HepG2 (cell line): ENCODE measurements around the gene ARFGEF3. TPM values are rescaled to one million over a fixed set of nuclear protein-coding genes. Genes with fewer than 3 reads are reported as not detected.

Experiments
- ATAC-seq: fragments of 200-7000 bp; cut with Tn5 transposase; 3 replicates; pipeline ENCODE4 v1.9.1; 2020; ENCODE audit warnings: mild to moderate bottlenecking, moderate library complexity
- BruUV-seq: library from RNA; stranded (reverse); fragments of 400-500 nt; replicated peaks from 2 replicates; lab custom pipeline; 2021; lab: Mats Ljungman, UMichigan
- CTCF ChIA-PET: fragments of 300-600 bp; formaldehyde crosslinking; extraction: SDS; loops from one replicate; lab custom pipeline; 2021; ENCODE audit warnings: low total read pairs, inconsistent platforms, low intra/inter-chr PET ratio; lab: Yijun Ruan, JAX
- POLR2A ChIA-PET: fragments of 350-600 bp; sonication (Branson Sonifier 250); formaldehyde crosslinking; loops from one replicate; lab custom pipeline; 2020; ENCODE audit warnings: antibody characterized with exemption, inconsistent platforms; lab: Yijun Ruan, JAX
- DNase-seq: peaks from one replicate; pipeline ENCODE4 v3.0.0-alpha.2; 2015; ENCODE audit warnings: low spot score
- FAIRE-seq: peaks from 3 replicates; lab custom pipeline; 2011; peaks lifted over from hg19 to GRCh38; lab: Jason Lieb, UNC
- H2AFZ ChIP-seq: one replicate; pipeline ENCODE4 v1.6.1; 2011; ENCODE audit warnings: low read length, inconsistent platforms
- H3K27ac ChIP-seq: fragments of 300-600 bp; 3 replicates; pipeline ENCODE4 v1.8.0; 2011; ENCODE audit warnings: mixed run types, mild to moderate bottlenecking, mixed read lengths, low read length, inconsistent platforms; ENCODE audit not compliant: insufficient read depth; ENCODE audit errors: extremely low read length
- H3K27me3 ChIP-seq, 2 experiments: fragments of 200-600 bp in 1 of 2; 2 replicates in 1 of 2; 3 replicates in 1 of 2; pipeline versions ENCODE4 v1.6.0 to v1.8.0; 2011; ENCODE audit warnings: low read length in 2 of 2, mild to moderate bottlenecking in 2 of 2, moderate library complexity in 2 of 2, inconsistent platforms in 1 of 2; ENCODE audit not compliant: insufficient read depth in 2 of 2, control insufficient read depth in 1 of 2
- H3K36me3 ChIP-seq, 2 experiments: fragments of 200-600 bp in 1 of 2; replicated peaks in 1 of 2; 2 replicates in 1 of 2; 3 replicates in 1 of 2; pipeline versions ENCODE4 v1.5.1 to v1.8.0; 2011; ENCODE audit warnings: low read length in 2 of 2, inconsistent platforms in 1 of 2; ENCODE audit not compliant: insufficient read depth in 2 of 2, control insufficient read depth in 1 of 2
- H3K4me1 ChIP-seq: 2 replicates; pipeline ENCODE4 v1.5.1; 2012; ENCODE audit warnings: low read length, inconsistent platforms; ENCODE audit not compliant: insufficient read depth
- H3K4me2 ChIP-seq: 2 replicates; pipeline ENCODE4 v1.6.0; 2011; ENCODE audit warnings: low read depth, low read length, inconsistent platforms
- H3K4me3 ChIP-seq, 3 experiments: fragments of 200-600 bp in 1 of 3; sonication (generic), shearing (Covaris generic) in 1 of 3; replicated peaks in 1 of 3; 2 replicates each; pipeline ENCODE4 v1.5.1; 2011 to 2016; ENCODE audit warnings: low read length in 3 of 3, inconsistent platforms in 2 of 3, low read depth in 2 of 3, mild to moderate bottlenecking in 2 of 3, control low read depth in 1 of 3, mixed read lengths in 1 of 3; ENCODE audit not compliant: insufficient read depth in 1 of 3
- H3K79me2 ChIP-seq: one replicate; pipeline ENCODE4 v1.6.1; 2011; ENCODE audit warnings: low read length, inconsistent platforms; ENCODE audit not compliant: insufficient read depth
- H3K9ac ChIP-seq: 2 replicates; pipeline ENCODE4 v1.6.0; 2011; ENCODE audit warnings: mild to moderate bottlenecking, low read depth, low read length, inconsistent platforms; ENCODE audit not compliant: insufficient read depth
- H3K9me3 ChIP-seq: 2 replicates; pipeline ENCODE4 v1.5.1; 2012; ENCODE audit warnings: mild to moderate bottlenecking, low read length
- H4K20me1 ChIP-seq: 2 replicates; pipeline ENCODE4 v1.6.0; 2011; ENCODE audit warnings: inconsistent platforms, mild to moderate bottlenecking, low read length, moderate library complexity; ENCODE audit not compliant: insufficient read depth
- ATF6 ChIP-seq: sonication (generic); formaldehyde crosslinking; conservative IDR thresholded peaks from 2 replicates; pipeline ENCODE4 v1.4.0; 2020; ENCODE audit warnings: missing genetic modification reagents
- BRCA1 ChIP-seq: sonication (generic); formaldehyde crosslinking; IDR thresholded peaks from 2 replicates; pipeline ENCODE4 v1.4.0; 2020; ENCODE audit warnings: missing genetic modification reagents
- FOXC1 ChIP-seq: sonication (generic); formaldehyde crosslinking; IDR thresholded peaks from 2 replicates; pipeline ENCODE4 v1.8.0; 2022; ENCODE audit warnings: mild to moderate bottlenecking, missing genetic modification reagents, borderline replicate concordance
- GZF1 ChIP-seq: sonication (generic); formaldehyde crosslinking; IDR thresholded peaks from 2 replicates; pipeline ENCODE4 v1.5.1; 2020; ENCODE audit warnings: mild to moderate bottlenecking, missing genetic modification reagents
- MTF2 ChIP-seq: sonication (generic); formaldehyde crosslinking; IDR thresholded peaks from 2 replicates; pipeline ENCODE4 v1.5.0; 2020; ENCODE audit warnings: missing genetic modification reagents, borderline replicate concordance
- MYPOP ChIP-seq: sonication (generic); formaldehyde crosslinking; IDR thresholded peaks from 2 replicates; pipeline ENCODE4 v1.8.1; 2023; ENCODE audit warnings: mild to moderate bottlenecking, moderate library complexity, missing genetic modification reagents
- PRMT3 ChIP-seq: sonication (generic); formaldehyde crosslinking; IDR thresholded peaks from 2 replicates; pipeline ENCODE4 v1.8.1; 2022; ENCODE audit warnings: low read depth, mild to moderate bottlenecking, moderate library complexity, missing genetic modification reagents, borderline replicate concordance
- SRF ChIP-seq: IDR thresholded peaks from 2 replicates; pipeline ENCODE4 v1.6.1; 2011; ENCODE audit warnings: mild to moderate bottlenecking, low read depth, low read length, moderate library complexity
- THAP11 ChIP-seq: IDR thresholded peaks from 2 replicates; pipeline ENCODE4 v1.6.1; 2016; ENCODE audit warnings: missing biosample characterization, missing genetic modification reagents
- ZBTB20 ChIP-seq: sonication (generic); formaldehyde crosslinking; IDR thresholded peaks from 2 replicates; pipeline ENCODE4 v1.8.1; 2023; ENCODE audit warnings: missing genetic modification reagents, low read depth, mild to moderate bottlenecking, borderline replicate concordance
- ZBTB3 ChIP-seq: sonication (generic); formaldehyde crosslinking; IDR thresholded peaks from 2 replicates; pipeline ENCODE4 v1.4.0; 2020; ENCODE audit warnings: low read depth, mild to moderate bottlenecking, moderate library complexity, missing genetic modification reagents, borderline replicate concordance
- ZKSCAN1 ChIP-seq: fragments of 150-350 bp; IDR thresholded peaks from 2 replicates; pipeline ENCODE4 v1.6.1; 2014; ENCODE audit warnings: low read length
- ZNF441 ChIP-seq: sonication (generic); formaldehyde crosslinking; IDR thresholded peaks from 2 replicates; pipeline ENCODE4 v1.7.0; 2021; ENCODE audit warnings: missing genetic modification reagents, borderline replicate concordance
- ZSCAN9 ChIP-seq: IDR thresholded peaks from 2 replicates; pipeline ENCODE4 v1.6.1; 2016; ENCODE audit warnings: borderline replicate concordance
- WGBS: methylation state at CpG from one replicate; pipeline ENCODE4 v1.1.6; 2017; ENCODE audit warnings: low lambda C conversion rate; 5-methylcytosine and 5-hydroxymethylcytosine counted together
- in situ Hi-C: cut with HindIII; loops from 2 replicates; pipeline ENCODE4 v1.10.0; 2017; ENCODE audit warnings: low pct_unique_long_range_greater_than_20kb; ENCODE audit not compliant: extremely low pct_ligation_motif_present
- intact Hi-C: fragments of 100-400 bp; cut with micrococcal nuclease; formaldehyde crosslinking; loops from one replicate; pipeline ENCODE4 v1.10.0; 2022; ENCODE audit not compliant: unreplicated experiment
- polyA plus RNA-seq, 8 experiments: library from polyadenylated mRNA; depleted of rRNA in 3 of 8; stranded (reverse) in 7 of 8; unstranded in 1 of 8; fragments of >200 nt; fragmentation: Illumina TruSeq in 4 of 8; extraction: Trizol in 4 of 8; gene quantifications; 2 replicates each; pipeline versions ENCODE4 v1.2.1 to v1.2.3, GENCODE V29; 2011 to 2016; ENCODE audit warnings: low read depth in 4 of 8, missing spikeins in 1 of 8, mixed read lengths in 1 of 8; ENCODE audit not compliant: insufficient read depth in 1 of 8
- total RNA-seq, 5 experiments: library from RNA; depleted of rRNA; stranded (reverse); fragments of >200 nt; fragmentation: Illumina TruSeq; extraction: Trizol; gene quantifications; 2 replicates each; pipeline ENCODE4 v1.2.3, GENCODE V29; 2016; ENCODE audit warnings: low read depth in 1 of 5
- TF ChIP-seq, protein P1 (sequence below): sonication (generic); formaldehyde crosslinking; IDR thresholded peaks from 2 replicates; pipeline ENCODE4 v1.8.1; 2022; ENCODE audit warnings: mild to moderate bottlenecking, missing genetic modification reagents
- TF ChIP-seq, protein P2 (sequence below): sonication (generic); formaldehyde crosslinking; IDR thresholded peaks from 2 replicates; pipeline ENCODE4 v1.4.0; 2020; ENCODE audit warnings: mild to moderate bottlenecking, missing genetic modification reagents

Gene ARFGEF3
- total and polyA plus RNA-seq, 2 of the 13 experiments (the other 11 are each of a cell fraction or from before 2014, with no cell fraction given), result 0.60 to 2.6 TPM

- TF ChIP-seq ZBTB3 (no peak), ZKSCAN1 (no peak), BRCA1 (no peak), ZBTB20 (no peak), MTF2 (CRISPR knock-in tag) (no peak), PRMT3 (CRISPR knock-in tag) (no peak), THAP11 (CRISPR knock-in tag) (no peak), MYPOP (CRISPR knock-in tag) (no peak), GZF1 (CRISPR knock-in tag) (no peak), ZNF441 (no peak), ZSCAN9 (CRISPR knock-in tag) (no peak), SRF (no peak)
- TF ChIP-seq, protein P1, sequence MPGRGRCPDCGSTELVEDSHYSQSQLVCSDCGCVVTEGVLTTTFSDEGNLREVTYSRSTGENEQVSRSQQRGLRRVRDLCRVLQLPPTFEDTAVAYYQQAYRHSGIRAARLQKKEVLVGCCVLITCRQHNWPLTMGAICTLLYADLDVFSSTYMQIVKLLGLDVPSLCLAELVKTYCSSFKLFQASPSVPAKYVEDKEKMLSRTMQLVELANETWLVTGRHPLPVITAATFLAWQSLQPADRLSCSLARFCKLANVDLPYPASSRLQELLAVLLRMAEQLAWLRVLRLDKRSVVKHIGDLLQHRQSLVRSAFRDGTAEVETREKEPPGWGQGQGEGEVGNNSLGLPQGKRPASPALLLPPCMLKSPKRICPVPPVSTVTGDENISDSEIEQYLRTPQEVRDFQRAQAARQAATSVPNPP (CRISPR knock-in tag), result no peak
Measured at GRCh38 chr6:138336221-138336620, 174.5 kb downstream of the ARFGEF3 start (continued).

GRCh38 chr6:138337076-138337475 lies 175.3 kb downstream of the ARFGEF3 start:
- no peaks in the 10 kb centered on the region for H3K36me3 ChIP-seq
- H3K9me3 ChIP-seq, result no peaks in the 10 kb centered on the region
- DNase-seq (no peak), FAIRE-seq (no peak), ATAC-seq (no peak)
- in situ Hi-C loops, result no loop called here
- POLR2A ChIA-PET, result no interaction called here
- H4K20me1 ChIP-seq, result no peaks in the 10 kb centered on the region
- H3K27ac ChIP-seq, result no peak overlapping the region
- H3K27me3 ChIP-seq, result no peaks in the 10 kb centered on the region; a peak in 1 of 5 replicates
- CTCF ChIA-PET, result no interaction called here
- no peak overlapping the region for H3K4me2 ChIP-seq
- 85% methylated on average over 4 of the region's 4 CpGs for WGBS
- intact Hi-C loops, result no loop called here
- no peak overlapping the region for H2AFZ ChIP-seq
- H3K4me3 ChIP-seq, result no peak overlapping the region
- H3K79me2 ChIP-seq, result no peaks in the 10 kb centered on the region
- no peaks in the 10 kb centered on the region for H3K4me1 ChIP-seq
- TF ChIP-seq ATF6 (CRISPR knock-in tag) (no peak), FOXC1 (no peak)
- TF ChIP-seq, protein P2, sequence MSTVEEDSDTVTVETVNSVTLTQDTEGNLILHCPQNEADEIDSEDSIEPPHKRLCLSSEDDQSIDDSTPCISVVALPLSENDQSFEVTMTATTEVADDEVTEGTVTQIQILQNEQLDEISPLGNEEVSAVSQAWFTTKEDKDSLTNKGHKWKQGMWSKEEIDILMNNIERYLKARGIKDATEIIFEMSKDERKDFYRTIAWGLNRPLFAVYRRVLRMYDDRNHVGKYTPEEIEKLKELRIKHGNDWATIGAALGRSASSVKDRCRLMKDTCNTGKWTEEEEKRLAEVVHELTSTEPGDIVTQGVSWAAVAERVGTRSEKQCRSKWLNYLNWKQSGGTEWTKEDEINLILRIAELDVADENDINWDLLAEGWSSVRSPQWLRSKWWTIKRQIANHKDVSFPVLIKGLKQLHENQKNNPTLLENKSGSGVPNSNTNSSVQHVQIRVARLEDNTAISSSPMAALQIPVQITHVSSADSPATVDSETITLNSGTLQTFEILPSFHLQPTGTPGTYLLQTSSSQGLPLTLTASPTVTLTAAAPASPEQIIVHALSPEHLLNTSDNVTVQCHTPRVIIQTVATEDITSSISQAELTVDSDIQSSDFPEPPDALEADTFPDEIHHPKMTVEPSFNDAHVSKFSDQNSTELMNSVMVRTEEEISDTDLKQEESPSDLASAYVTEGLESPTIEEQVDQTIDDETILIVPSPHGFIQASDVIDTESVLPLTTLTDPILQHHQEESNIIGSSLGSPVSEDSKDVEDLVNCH (CRISPR knock-in tag), result no peak
- H3K9ac ChIP-seq, result no peak overlapping the region
- no TSS peak for BruUV-seq
